Left hindlimb (tissue), 1 donor: ENCODE results near the gene CPT1B.
"Not testable (repeated sequence)": the region's sequence is repeated elsewhere in the genome, so short reads cannot be mapped to it uniquely, and the experiment has no call there.

Experiments
- DNase-seq: peaks from one replicate; pipeline ENCODE4 v3.0.0-alpha.2; 2018

Gene CPT1B

GRCh38 chr22:50544078-50544745 lies 34.0 kb downstream of the CPT1B start:
- DNase-seq: no peak

- peak; percentile 25 for DNase-seq
These were observed 35.8 kb downstream of the CPT1B start for GRCh38 chr22:50542416-50542927.

GRCh38 chr22:50541667-50542026 lies 36.6 kb downstream of the CPT1B start:
- DNase-seq: peak; percentile 14

GRCh38 chr22:50540381-50540780 lies 37.8 kb downstream of the CPT1B start:
- peak; percentile 2 for DNase-seq

GRCh38 chr22:50537765-50538164 lies 40.5 kb downstream of the CPT1B start:
- DNase-seq: no peak

- DNase-seq: no peak
These were observed 42.0 kb downstream of the CPT1B start for GRCh38 chr22:50536226-50536625.

GRCh38 chr22:50535113-50535512 lies 43.1 kb downstream of the CPT1B start:
- DNase-seq: no peak

- not testable (repeated sequence) for DNase-seq
These were observed 44.1 kb downstream of the CPT1B start for GRCh38 chr22:50533856-50534711.

GRCh38 chr22:50532824-50533796 lies 45.1 kb downstream of the CPT1B start:
- DNase-seq: no peak

GRCh38 chr22:50531962-50532674 lies 46.1 kb downstream of the CPT1B start:
- peak; percentile 83 for DNase-seq

- no peak for DNase-seq
These were observed 46.7 kb downstream of the CPT1B start for GRCh38 chr22:50531546-50531961.

- peak; percentile 70 for DNase-seq
These were observed 47.2 kb downstream of the CPT1B start for GRCh38 chr22:50530877-50531545.

GRCh38 chr22:50530580-50530876 lies 47.7 kb downstream of the CPT1B start:
- DNase-seq: peak; percentile 53

- peak; percentile 80 for DNase-seq
These were observed 48.2 kb downstream of the CPT1B start, which contains the start of gene TYMP for GRCh38 chr22:50529897-50530579. TYMP (minus strand) TSS chr22:50530012; CDS start chr22:50529709, 303 bp downstream.

GRCh38 chr22:50529416-50529896 lies 48.8 kb downstream of the CPT1B start:
- DNase-seq: peak; percentile 59

GRCh38 chr22:50528682-50529415 lies 49.4 kb downstream of the CPT1B start:
- DNase-seq: no peak

- DNase-seq: no peak
These were observed 50.1 kb downstream of the CPT1B start for GRCh38 chr22:50527921-50528681.

- peak; percentile 70 for DNase-seq
These were observed 51.1 kb downstream of the CPT1B start for GRCh38 chr22:50526834-50527801.
